DOHH2 (cell line): ENCODE measurements around the gene CTPS1.

Experiments used
- CTCF ChIP-seq: fragments of 200-600 bp; sonication (generic); IDR thresholded peaks from one replicate; pipeline ENCODE4 v1.5.1; 2014; ENCODE audit warnings: antibody characterized with exemption, mild to moderate bottlenecking, low read depth, low read length; ENCODE audit not compliant: poor library complexity, severe bottlenecking
- EZH2phosphoT487 ChIP-seq: fragments of 200-600 bp; sonication (generic); IDR thresholded peaks from 2 replicates; pipeline ENCODE4 v1.6.1; 2017; ENCODE audit warnings: borderline replicate concordance, mild to moderate bottlenecking, antibody characterized with exemption, low read length, moderate library complexity, mixed read lengths

- TF ChIP-seq CTCF: no peak
- TF ChIP-seq EZH2phosphoT487: no peak
These were observed 2.4 kb downstream of the CTPS1 start for GRCh38 chr1:40981691-40982448.
